Sigmoid colon (tissue), 4 donors: ENCODE results near the gene MPP3.

Source experiments
- CTCF ChIP-seq, 4 experiments: fragments of 450-650 bp in 3 of 4; fragments of 200-600 bp in 1 of 4; IDR thresholded peaks; one replicate each; pipeline ENCODE4 v1.5.1; 2016 to 2019; ENCODE audit warnings: antibody characterized with exemption in 4 of 4, mild to moderate bottlenecking in 3 of 4, moderate library complexity in 2 of 4
- POLR2A ChIP-seq, 2 donors: fragments of 450-650 bp; IDR thresholded peaks; one replicate each; pipeline ENCODE4 v1.6.1; 2016; ENCODE audit warnings: antibody characterized with exemption in 2 of 2, mild to moderate bottlenecking in 2 of 2, moderate library complexity in 2 of 2
- POLR2AphosphoS5 ChIP-seq, 4 donors: sonication (generic); formaldehyde crosslinking; IDR thresholded peaks; one replicate each; pipeline ENCODE4 v1.6.1; 2017; ENCODE audit warnings: antibody characterized with exemption in 4 of 4

GRCh38 chr17:43758086-43758485, 74.9 kb downstream of the MPP3 start:
- TF ChIP-seq CTCF (IDR thresholded peaks at IDR 0.05) = no peak
- no peak for TF ChIP-seq POLR2AphosphoS5 (IDR thresholded peaks at IDR 0.05)
- no peak for TF ChIP-seq POLR2A (IDR thresholded peaks at IDR 0.05)
